SIG-M5 treated with dmso at 0.1 percent for 504 hours (cell line): ENCODE data around the gene RUNX2.

Experiments
- DNase-seq: peaks from one replicate; lab custom pipeline; 2025; ENCODE audit not compliant: unreplicated experiment; lab: John Stamatoyannopoulos, UW

The RUNX2 gene

DNA sequence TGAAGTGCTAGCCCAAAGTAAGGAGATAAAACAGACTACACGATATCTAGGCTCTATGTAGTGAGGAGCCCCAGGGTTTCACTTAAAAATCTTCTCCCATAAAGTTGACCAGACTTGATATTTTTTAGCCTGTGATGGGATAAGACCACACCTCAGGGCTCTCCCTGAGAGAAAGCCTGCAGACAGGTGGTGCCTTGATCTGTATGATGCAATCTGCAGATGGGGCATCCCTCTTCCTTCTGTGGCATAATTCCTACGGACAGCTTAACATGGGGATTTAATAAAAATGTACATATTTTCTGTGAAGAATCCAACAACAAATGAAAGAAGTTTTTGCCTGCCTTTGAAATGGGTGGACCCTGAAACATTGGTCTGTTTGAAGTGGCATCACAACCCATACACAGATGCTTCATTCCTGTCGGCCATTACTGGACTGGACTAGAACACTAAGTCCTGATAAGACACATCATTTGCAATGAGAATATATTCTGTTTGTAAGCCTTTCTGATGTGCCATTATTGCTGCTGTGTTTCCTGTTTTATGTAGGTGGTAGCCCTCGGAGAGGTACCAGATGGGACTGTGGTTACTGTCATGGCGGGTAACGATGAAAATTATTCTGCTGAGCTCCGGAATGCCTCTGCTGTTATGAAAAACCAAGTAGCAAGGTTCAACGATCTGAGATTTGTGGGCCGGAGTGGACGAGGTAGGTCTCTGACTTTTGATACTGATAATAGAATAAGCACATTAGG is 103.4 kb downstream of the RUNX2 start:
- DNase-seq = no peak

DNA sequence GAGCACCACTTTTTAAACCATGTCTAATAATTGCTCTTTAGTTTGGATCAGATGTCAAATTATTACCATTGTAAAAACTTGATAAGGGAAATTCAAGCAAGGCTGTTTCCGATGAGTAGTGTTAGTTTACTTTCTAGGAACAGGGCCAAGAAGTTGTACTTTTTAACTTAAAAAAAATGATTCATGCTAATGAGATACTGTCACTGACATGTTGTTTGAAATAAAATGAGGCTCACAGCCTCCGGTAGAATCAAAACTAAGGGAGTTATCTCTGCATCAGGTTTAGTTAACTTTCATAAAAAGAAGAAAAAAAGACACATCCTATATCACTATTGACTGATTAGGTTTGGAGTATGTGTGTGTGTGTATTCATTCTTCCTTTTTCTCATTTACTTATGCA is 104.8 kb downstream of the RUNX2 start:
- DNase-seq = no peak

DNA sequence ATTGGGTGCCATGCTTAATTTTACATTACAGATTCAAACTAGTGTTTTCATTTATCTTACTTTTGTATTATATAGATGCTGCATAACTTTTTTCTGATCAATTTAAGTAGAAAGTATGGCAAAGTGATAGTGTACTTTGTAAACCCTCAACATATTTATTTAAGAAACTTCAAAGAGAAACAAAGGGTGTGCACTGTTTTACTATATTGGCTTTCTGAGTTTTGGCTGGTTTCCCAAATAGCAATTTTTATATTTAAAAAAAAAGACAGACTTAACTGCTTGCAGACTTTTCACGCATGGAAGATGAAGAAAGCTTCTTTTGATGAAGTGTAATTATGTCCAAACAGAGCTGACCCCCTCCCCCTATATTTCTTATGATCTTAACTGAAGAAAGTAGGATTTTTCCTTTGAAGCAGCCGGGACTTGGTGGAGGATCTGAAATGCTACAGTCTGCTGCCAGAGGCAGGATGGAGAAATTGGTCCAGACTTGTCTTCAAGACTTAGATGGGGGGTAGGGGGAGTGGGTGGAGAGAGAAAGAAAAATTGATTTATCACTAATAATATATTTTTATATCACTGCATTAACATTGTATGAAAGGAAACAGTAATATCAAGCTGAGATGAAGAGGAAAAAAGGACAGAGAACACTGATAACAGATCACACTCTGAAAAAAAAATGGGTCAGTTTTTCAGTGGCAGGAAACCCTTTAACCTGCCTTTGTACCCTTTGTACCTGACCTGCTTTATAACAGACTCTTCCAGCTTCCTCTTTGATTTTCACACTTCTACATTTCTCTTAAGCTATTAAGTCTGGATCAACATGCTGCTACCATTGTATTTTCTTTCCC is 105.6 kb downstream of the RUNX2 start:
- no peak for DNase-seq

DNA sequence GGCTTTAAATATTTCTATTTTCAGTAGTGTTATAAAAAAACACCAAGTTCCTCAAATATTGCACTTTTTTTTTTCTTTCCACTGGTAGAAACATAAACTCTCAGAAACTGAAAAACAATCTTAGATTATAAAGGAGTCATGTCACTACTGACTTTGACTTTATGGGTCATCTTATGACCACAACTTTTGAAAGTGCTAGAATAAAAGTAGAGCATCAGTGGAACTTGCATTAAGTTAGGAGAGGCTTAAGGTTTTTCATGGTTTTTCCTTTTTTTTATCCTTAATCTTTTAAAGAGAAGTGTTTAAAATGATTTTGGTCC is 106.2 kb downstream of the RUNX2 start:
- no peak for DNase-seq

DNA sequence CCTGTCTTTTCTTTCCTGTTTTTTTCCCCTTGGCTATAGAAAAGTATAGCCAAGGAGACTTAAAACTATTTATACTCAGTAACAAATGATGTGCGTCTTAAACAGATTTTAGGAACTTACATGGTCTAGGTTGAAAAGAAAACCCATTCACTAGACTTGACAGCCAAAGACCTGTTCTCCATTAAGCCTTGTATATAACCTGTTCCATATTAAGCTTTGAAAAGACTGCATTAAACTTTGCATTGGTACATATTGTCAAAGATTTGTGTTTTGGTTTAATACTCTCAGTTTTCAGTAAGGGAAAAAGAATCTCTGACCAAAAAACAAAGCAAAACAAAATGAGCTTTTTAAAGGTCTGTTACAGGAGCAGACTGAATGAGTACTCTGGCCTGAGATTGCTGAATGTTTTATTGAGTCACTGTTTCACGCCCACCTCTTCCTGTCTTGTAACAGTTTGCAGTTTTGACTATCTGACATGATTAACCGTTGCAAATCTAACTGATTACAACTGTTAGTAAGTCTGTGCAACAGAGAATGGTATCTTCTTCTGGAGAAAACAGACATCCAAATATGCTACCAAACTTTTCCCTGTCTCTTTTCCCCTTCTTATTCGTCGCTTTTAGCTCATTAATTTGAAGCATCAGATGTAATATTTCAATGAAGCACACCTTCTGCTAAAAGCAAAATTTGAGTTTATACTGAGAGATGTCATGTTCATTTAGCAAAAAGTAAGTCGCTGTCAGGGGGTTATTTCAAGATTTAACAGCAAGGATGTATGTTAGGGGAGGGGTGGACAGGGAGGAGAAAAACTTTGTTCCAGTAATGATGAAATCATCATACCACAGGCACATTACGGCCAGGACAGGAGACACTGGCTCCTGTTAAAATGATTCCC is 108.7 kb downstream of the RUNX2 start:
- DNase-seq = peak; percentile 72

DNA sequence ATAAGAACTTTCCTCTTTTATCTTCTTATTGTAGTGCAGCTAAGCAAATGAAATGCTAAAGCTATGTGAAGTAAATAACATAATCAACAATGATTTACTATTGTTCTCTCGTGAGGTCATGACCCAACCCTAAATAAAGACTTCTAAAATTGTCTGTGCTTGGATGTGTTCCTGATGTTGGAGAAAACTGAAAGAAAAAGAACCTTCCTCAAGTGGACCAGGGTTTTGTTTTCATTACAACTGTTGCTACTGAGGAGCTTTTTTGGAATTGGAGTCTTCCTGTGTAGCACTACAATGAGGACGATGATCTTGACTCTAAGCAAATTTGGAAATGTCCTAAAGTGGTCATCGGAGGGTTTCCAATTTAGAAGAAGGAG is 109.3 kb downstream of the RUNX2 start:
- no peak for DNase-seq

DNA sequence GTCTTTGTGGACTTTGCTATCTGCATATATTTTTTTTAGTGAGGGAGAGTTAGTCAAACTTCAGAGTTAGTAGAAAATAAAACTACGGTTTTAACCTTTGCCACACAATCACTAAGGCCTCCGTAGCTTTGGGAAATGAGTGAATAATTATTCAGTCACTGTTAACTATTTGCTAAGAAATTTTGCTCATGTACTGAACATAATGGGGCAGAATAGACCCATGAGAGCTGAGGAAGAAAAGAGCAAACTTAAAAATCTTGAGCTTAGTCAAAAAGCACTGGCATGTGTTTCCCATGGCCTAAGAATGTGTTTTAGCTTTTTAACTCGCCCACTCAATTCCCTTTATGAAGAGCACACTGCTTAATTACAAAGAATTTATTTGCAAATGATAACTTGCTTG is 110.0 kb downstream of the RUNX2 start:
- DNase-seq = no peak

DNA sequence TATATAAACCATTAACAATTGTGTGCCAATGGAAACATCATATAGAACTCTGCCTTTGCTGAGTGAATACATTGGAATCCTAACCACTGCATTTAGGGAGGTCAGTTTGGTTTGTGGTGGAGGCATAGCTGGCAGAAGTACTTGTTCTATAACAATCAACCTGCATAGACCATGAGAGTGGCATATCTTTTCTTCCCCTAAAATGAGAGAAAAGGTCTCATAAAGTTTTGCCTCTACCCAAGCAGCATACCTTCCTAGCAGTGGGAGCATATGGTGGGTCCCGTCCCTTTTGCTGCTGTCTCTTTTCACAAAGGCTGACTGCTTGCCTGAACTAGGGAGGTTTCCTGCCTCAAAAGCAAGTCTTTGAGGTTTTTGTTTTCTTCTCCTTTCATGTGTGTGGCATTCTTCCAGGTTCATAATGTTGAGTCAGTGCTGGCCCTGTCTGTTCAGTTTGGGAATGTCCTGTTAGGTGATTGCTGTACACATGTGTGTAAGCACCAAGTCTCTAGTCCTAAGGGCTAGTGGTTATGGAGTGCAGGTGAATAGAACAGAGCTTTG is 110.8 kb downstream of the RUNX2 start:
- no peak for DNase-seq

DNA sequence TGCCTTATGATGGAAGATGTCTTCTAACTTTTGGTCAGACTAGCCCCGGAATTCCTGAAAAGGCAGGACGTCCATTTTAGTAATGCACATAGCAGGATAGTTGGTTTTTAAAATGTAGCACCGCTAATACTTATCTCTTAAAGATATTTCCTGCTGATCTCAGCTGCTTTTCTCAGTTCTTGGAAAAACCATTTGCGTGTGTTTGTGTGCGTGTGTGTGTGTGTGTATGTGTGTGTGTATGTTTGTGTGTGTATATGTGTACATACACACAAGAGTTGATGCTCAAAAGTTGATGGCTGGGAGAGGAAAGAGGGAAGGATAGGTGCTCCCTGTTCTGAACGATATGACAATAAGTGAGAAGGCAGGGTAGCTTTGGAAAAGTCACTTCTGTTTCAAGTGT is 111.3 kb downstream of the RUNX2 start:
- no peak for DNase-seq

DNA sequence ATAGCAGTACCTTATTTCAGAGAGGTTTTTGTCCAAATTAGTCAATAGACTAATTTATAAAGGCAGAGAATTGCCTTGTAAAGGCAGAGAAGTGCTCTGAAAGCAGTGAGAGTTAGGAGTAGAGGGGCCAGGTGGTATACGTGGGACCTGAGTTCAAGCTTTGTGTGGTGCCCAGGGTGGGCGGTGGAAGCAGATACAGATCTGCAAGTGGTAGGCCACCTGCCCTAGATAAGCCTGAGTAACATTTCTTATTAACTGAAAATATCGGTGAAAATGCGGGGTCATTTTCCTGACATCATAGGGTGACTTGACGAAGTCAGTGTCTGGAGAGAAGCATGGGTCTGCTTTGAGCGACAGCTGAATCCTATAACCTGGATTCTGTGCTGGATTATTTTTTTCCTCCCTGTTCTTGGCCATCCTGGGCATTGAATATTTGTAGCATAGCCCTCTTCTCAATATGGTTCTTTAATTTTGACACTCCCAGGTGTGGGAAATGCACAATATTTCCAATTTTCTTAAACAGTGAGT is 111.8 kb downstream of the RUNX2 start:
- DNase-seq = no peak

DNA sequence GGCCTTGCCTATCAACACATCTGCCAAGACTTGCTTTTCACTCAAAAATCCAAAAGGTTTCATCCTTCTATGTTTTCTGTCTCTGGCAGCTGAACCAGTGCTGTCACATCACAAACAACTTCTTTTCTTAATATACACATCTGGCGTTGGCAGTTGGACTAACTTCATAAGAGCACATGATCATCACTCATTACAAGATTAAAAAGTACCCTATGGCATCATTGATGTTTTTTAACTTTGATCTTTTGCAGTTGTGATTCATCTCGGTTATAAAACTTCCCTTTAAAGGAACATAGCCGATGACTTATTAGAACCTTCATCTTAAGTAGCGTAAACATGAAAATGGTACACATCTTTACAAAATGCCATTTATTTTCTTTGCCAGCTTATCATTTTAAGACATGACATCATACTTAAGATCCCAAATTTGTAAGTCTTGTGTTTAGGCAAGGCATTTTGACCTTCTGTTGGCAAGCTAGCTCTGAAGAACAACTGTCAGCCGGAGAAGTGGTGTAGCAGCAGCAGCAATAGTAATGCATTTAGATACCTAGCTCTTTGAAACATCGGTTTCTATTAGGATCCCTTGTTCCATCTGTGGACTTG is 113.8 kb downstream of the RUNX2 start:
- DNase-seq = no peak

DNA sequence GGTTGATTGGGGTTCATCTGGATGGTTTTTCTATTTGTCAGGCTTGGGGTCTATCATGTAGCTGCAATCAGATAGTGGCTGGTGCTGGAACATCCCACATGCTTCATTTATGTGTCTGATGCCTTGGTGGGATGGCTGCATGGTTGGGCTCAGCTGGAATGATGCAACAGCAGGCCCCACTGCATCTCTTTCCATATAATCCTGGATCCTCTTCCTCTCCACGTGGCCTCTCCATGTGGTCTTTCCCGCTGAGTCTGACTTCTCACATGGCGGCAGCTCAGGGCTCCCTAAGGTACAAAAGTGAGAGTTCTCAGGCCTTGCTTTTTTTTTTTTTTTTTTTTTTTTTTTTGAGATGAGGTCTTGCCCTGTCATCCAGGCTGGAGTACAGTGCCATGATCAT is 114.6 kb downstream of the RUNX2 start:
- no peak for DNase-seq

DNA sequence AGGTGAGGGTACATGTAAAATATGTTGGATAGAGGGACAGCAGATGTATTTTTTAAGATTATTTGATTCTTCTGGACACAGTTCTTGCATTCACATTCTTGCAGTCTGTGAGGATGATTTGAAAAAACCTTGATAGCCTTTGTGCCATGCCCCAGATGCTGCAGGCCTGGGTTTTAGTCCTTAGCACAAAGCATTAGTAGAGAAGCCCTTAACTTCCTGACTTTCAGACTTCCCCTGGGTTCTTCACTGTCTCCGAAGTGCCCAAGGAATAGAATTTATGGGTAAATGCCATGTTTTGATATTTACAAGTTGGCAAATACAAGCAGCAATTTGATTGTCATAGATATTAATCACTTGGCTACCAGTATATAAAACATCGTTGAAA is 117.2 kb downstream of the RUNX2 start:
- DNase-seq = peak; percentile 48

DNA sequence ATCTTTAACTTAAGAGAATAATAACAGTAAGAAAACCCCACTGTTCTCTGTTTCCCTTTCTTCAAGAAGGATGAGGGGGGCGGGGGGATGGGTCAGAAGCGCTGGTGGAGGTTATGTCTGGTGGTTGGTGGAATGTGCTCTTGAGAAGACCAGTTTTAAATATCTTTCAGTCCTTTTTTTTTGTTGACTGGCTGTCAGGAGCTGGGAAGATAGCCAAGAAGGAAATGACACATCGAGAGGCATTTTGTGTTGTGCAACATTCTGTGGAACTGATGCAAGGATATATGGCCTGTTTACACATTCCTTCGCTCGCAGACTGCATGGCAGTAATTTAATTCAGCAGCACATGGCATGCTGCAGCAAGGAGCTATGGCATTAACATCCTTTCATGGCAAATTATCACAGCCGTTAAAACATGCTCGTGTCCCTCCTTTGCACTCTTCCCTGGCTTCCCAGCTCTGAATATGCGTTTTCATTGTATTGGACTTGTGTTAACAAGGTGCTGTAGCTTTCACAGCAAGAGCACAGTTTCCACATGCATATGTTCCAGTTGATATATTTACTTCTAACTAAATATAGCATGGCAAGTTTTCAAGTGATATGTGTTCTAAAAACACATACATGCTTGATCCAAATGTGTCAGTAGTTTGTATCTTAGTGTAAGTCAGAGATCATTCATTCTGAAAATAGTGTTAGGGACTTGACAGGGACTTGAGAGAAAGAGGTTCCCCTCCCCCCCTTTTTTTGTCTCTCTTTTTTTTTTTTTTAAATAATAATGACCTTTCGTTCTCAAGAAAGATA is 117.8 kb downstream of the RUNX2 start:
- DNase-seq = peak; percentile 97

DNA sequence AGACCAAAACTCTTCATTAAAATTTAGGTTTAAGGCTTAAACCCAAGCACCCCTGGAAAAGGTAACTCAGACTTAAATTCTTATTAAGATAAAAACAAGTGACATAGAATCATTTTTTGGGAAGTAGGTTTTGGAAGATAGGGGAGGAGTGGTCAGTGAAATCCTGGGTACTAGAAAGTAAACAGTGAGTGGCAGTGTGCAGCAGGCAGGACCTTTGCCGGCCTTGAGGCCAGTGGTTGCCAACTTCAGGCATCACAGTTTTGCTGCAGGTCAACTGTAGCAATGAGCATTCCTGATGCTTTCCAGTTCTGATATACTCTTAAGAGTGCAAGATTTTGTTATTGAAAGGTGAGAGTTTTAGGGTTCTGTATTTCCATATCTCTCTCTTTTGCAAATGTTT is 118.9 kb downstream of the RUNX2 start:
- no peak for DNase-seq

DNA sequence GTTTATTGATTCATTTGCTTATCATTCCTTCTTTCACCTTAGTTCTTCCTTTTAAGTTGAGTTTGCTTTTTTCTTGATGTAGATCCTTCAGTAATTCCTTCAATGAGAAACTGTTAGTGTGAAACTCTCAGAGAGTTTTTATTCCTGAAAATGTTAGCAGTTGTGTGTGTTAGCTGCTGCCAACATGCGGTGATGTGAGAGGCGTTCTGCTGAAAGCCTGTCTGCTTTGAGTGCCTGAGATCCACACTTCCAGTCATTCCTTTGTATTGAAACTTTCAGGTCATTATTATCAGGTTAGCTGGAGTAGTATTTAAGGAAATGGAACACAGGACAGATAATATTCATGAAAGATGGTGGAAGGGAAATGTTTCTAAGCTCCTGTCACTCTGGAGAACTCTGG is 119.6 kb downstream of the RUNX2 start:
- DNase-seq = no peak

DNA sequence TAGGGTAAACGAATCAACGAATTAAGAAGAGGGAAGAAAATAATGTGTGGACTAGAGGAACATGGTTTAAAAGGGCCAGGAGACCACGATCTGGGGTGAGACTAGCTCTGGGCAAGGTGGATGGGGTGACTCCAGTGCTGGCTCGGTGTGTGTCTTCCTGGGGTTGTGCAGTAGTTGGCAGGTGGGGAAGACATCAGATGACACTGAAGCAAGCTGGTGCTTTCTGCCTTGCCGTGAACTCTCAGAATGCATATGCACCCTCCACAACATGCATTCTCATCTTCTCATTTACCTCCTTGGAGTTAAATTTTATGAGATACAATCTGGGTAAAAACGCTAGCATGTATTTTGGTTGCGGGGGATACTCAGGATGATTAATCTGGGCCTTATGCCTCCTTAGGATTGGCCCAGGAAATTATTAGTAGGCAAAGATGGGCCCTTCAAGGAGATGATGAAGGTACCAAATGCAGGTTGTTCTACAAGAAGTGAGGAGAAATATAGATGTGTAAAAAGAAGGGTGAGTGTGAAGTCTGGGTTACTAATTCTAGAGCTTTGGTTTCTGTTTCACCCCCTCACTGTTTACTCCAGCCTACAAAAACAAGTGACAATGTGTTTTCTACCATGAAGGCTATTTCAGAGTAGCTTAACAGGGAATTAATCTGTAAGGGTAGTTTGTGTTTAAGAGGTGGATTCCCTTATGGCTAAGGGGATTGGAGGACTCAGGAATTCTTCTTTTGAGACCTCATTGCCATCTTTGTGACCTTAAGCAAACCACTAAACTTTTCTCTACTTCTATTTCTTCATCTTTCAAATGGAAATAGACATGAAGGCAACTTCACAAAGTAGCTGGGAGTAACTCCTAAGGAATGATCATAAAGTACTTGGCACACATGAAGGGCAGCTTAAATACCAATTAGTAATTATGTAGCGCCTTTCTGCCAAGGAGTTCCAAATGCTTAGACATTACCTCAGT is 120.6 kb downstream of the RUNX2 start:
- DNase-seq = no peak

DNA sequence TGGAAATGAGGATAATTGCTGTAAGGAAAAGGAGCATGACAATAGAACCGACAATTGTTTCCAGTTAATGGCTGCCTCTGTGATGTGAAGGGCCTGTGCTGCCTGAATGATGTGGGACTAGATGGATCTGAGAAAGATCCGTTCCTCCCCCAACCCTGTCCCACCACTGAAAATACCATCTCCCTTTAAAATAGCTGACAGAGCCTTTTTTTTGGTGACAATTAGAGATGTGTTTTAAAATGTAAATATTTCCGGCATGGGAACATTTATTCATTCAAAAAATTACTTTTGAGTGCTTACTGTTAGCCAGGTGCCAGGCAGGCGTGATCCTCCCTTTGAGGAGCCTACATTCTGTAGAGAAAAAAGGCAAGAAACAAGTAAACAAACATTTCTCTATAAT is 122.0 kb downstream of the RUNX2 start:
- DNase-seq = no peak

DNA sequence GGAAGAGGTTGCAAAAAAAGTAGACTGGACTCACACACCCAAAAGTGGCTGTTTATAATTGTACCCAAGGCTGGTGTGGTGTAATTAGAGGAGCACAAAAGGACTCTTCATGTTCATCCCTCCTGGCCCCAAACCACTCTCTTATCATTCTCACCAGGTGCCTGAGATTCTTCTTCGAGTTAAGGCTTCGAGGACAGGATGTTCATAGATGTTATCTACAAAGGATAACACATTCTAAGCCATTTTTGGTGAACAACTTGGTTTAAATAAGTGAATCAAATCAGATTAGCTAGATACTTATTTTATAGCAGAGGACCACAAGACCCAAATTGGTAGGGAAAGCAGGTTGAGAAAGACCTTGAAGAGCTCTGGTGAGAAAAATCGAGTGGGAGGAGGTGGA is 122.7 kb downstream of the RUNX2 start:
- DNase-seq = no peak
